K562 (cell line): ENCODE results near the gene ZNF468. TPM values are rescaled to one million over a fixed set of nuclear protein-coding genes. Genes with fewer than 3 reads are reported as not detected.
"Not testable (repeated sequence)": the region's sequence is repeated elsewhere in the genome, so short reads cannot be mapped to it uniquely, and the experiment has no call there.

Experiments used
- ATAC-seq: fragments of 200-7000 bp; cut with Tn5 transposase; 3 replicates; pipeline ENCODE4 v1.9.1; 2020; ENCODE audit warnings: moderate library complexity
- BruUV-seq: library from RNA; stranded (reverse); fragments of 400-500 nt; replicated peaks from 2 replicates; lab custom pipeline; 2021; lab: Mats Ljungman, UMichigan
- CTCF ChIA-PET: fragments of 300-600 bp; formaldehyde crosslinking; extraction: SDS; loops from one replicate; lab custom pipeline; 2021; ENCODE audit warnings: low intra/inter-chr PET ratio; lab: Yijun Ruan, JAX
- POLR2A ChIA-PET: fragments of 300-600, 350-650 bp; sonication (Branson Sonifier 250); formaldehyde crosslinking; extraction: SDS; loops from one replicate; lab custom pipeline; 2021; ENCODE audit warnings: antibody characterized with exemption, inconsistent platforms; lab: Yijun Ruan, JAX
- DNase-seq, 4 experiments: peaks; one replicate each; pipeline versions ENCODE4 v3.0.0 to v3.0.0-alpha.2; 2011 to 2018; ENCODE audit warnings: low spot score in 3 of 4, mixed read lengths in 3 of 4; ENCODE audit errors: extremely low read depth in 1 of 4
- FAIRE-seq: peaks from 2 replicates; lab custom pipeline; 2011; peaks lifted over from hg19 to GRCh38; lab: Jason Lieb, UNC
- H2AFZ ChIP-seq: 2 replicates; pipeline ENCODE4 v1.6.0; 2011; ENCODE audit warnings: low read depth, low read length, control low read depth, inconsistent platforms
- H3K27ac ChIP-seq: fragments of 200-600 bp; 3 replicates; pipeline ENCODE4 v1.8.0; 2011; ENCODE audit warnings: low read depth, mild to moderate bottlenecking, control low read depth, inconsistent platforms, low read length, moderate library complexity, mixed read lengths; ENCODE audit errors: extremely low read depth
- H3K27me3 ChIP-seq, 2 experiments: fragments of 300-600 bp in 1 of 2; 2 replicates in 1 of 2; 3 replicates in 1 of 2; pipeline versions ENCODE4 v1.6.0 to v1.8.0; 2011; ENCODE audit warnings: inconsistent platforms in 2 of 2, low read length in 2 of 2, mild to moderate bottlenecking in 1 of 2, mixed read lengths in 1 of 2, moderate library complexity in 1 of 2; ENCODE audit not compliant: control insufficient read depth in 2 of 2, insufficient read depth in 2 of 2
- H3K36me3 ChIP-seq: fragments of 300-600 bp; 3 replicates; pipeline ENCODE4 v1.8.0; 2011; ENCODE audit warnings: mild to moderate bottlenecking, low read length, inconsistent platforms; ENCODE audit not compliant: control insufficient read depth, insufficient read depth
- H3K4me1 ChIP-seq, 2 experiments: fragments of 200-600 bp in 1 of 2; replicated peaks in 1 of 2; 2 replicates in 1 of 2; 3 replicates in 1 of 2; pipeline versions ENCODE4 v1.5.1 to v1.8.0; 2011; ENCODE audit warnings: inconsistent platforms in 2 of 2, low read length in 2 of 2, mild to moderate bottlenecking in 1 of 2, mixed read lengths in 1 of 2, moderate library complexity in 1 of 2; ENCODE audit not compliant: control insufficient read depth in 2 of 2, insufficient read depth in 2 of 2
- H3K4me2 ChIP-seq: 2 replicates; pipeline ENCODE4 v1.6.1; 2011; ENCODE audit warnings: low read length, control low read depth, inconsistent platforms, mixed read lengths; ENCODE audit not compliant: insufficient read depth
- H3K4me3 ChIP-seq: fragments of 200-600 bp; sonication (generic), shearing (Covaris generic); 2 replicates; pipeline ENCODE4 v1.5.1; 2016; ENCODE audit warnings: control low read depth, inconsistent platforms
- H3K79me2 ChIP-seq: fragments of 200-600 bp; 3 replicates; pipeline ENCODE4 v1.8.0; 2011; ENCODE audit warnings: low read length, inconsistent platforms; ENCODE audit not compliant: control insufficient read depth, insufficient read depth
- H3K9ac ChIP-seq, 2 experiments: 2 replicates each; pipeline versions ENCODE4 v1.6.0 to v1.6.1; 2011; ENCODE audit warnings: low read depth in 2 of 2, low read length in 2 of 2, control low read depth in 1 of 2, inconsistent platforms in 1 of 2, mild to moderate bottlenecking in 1 of 2, mixed read lengths in 1 of 2; ENCODE audit not compliant: insufficient read depth in 1 of 2
- H3K9me1 ChIP-seq: one replicate; pipeline ENCODE4 v1.6.0; 2011; ENCODE audit warnings: inconsistent platforms, mild to moderate bottlenecking, low read length, moderate library complexity; ENCODE audit not compliant: control insufficient read depth, insufficient read depth
- H3K9me3 ChIP-seq: replicated peaks from 2 replicates; pipeline ENCODE4 v1.5.1; 2011; ENCODE audit warnings: low read depth, low read length, inconsistent platforms; ENCODE audit not compliant: control insufficient read depth, insufficient read depth
- H4K20me1 ChIP-seq: replicated peaks from 2 replicates; pipeline ENCODE4 v1.6.1; 2011; ENCODE audit warnings: low read length, inconsistent platforms, mixed read lengths; ENCODE audit not compliant: control insufficient read depth, insufficient read depth
- CXXC5 ChIP-seq: fragments of 250-450 bp; sonication (Bioruptor Pico); IDR thresholded peaks from 2 replicates; pipeline ENCODE4 v1.8.0; 2022; ENCODE audit warnings: inconsistent platforms, mild to moderate bottlenecking, moderate library complexity
- EGR1 ChIP-seq: fragments of 450-650 bp; conservative IDR thresholded peaks from 2 replicates; pipeline ENCODE4 v1.6.1; 2017; ENCODE audit warnings: mild to moderate bottlenecking
- EP400 ChIP-seq: fragments of 450-650 bp; IDR thresholded peaks from 2 replicates; pipeline ENCODE4 v1.6.1; 2017; ENCODE audit warnings: antibody characterized with exemption, mild to moderate bottlenecking, moderate library complexity
- MAZ ChIP-seq, 2 experiments: fragments of 450-650 bp in 1 of 2; sonication (generic) in 1 of 2; formaldehyde crosslinking; IDR thresholded peaks in 1 of 2; conservative IDR thresholded peaks in 1 of 2; 2 replicates each; pipeline versions ENCODE4 v1.4.0 to v1.5.0; 2020; ENCODE audit warnings: mild to moderate bottlenecking in 1 of 2, missing genetic modification reagents in 1 of 2
- MLLT1 ChIP-seq, 2 experiments: fragments of 450-650 bp; IDR thresholded peaks; 2 replicates each; pipeline ENCODE4 v1.6.1; 2016
- MNT ChIP-seq, 2 experiments: fragments of 450-650 bp; conservative IDR thresholded peaks; 2 replicates each; pipeline ENCODE4 v1.6.1; 2017; ENCODE audit warnings: mild to moderate bottlenecking in 2 of 2, moderate library complexity in 2 of 2
- NR2C2 ChIP-seq, 2 experiments: fragments of 200-800 bp in 1 of 2; sonication (Bioruptor generic) in 1 of 2; sonication (generic) in 1 of 2; formaldehyde crosslinking in 1 of 2; IDR thresholded peaks; 2 replicates each; pipeline versions ENCODE4 v1.6.1 to v1.8.0; 2016 to 2022; ENCODE audit warnings: mild to moderate bottlenecking in 1 of 2, missing compliant biosample characterization in 1 of 2, missing genetic modification characterization in 1 of 2, missing genetic modification reagents in 1 of 2
- NRF1 ChIP-seq, 2 experiments: fragments of 450-650 bp; IDR thresholded peaks in 1 of 2; conservative IDR thresholded peaks in 1 of 2; 2 replicates each; pipeline ENCODE4 v1.6.1; 2014; ENCODE audit warnings: mild to moderate bottlenecking in 2 of 2
- PHF8 ChIP-seq: fragments of 200-600 bp; sonication (generic); IDR thresholded peaks from 2 replicates; pipeline ENCODE4 v1.6.1; 2012; ENCODE audit warnings: mixed run types, mild to moderate bottlenecking, inconsistent platforms, low read length, moderate library complexity, borderline replicate concordance
- POLR2A ChIP-seq: fragments of 450-650 bp; conservative IDR thresholded peaks from 2 replicates; pipeline ENCODE4 v1.6.1; 2016
- POLR2AphosphoS5 ChIP-seq: IDR thresholded peaks from 2 replicates; pipeline ENCODE4 v1.6.1; 2011; ENCODE audit warnings: mild to moderate bottlenecking, low read depth, low read length, moderate library complexity; ENCODE audit not compliant: control insufficient read depth, insufficient read depth
- POLR2B ChIP-seq: fragments of 450-650 bp; IDR thresholded peaks from 2 replicates; pipeline ENCODE4 v1.6.1; 2018; ENCODE audit warnings: low read depth; ENCODE audit not compliant: partially characterized antibody
- POLR2G ChIP-seq: fragments of 200-400 bp; formaldehyde crosslinking; IDR thresholded peaks from 2 replicates; pipeline ENCODE4 v1.6.1; 2017; ENCODE audit warnings: low read depth, mild to moderate bottlenecking, antibody characterized with exemption, low read length, moderate library complexity
- RBFOX2 ChIP-seq: fragments of 200-400 bp; formaldehyde crosslinking; IDR thresholded peaks from 2 replicates; pipeline ENCODE4 v1.6.1; 2017; ENCODE audit warnings: low read depth, mild to moderate bottlenecking, low read length, moderate library complexity
- SAP30 ChIP-seq: fragments of 200-600 bp; sonication (generic); IDR thresholded peaks from 2 replicates; pipeline ENCODE4 v1.6.1; 2012; ENCODE audit warnings: borderline replicate concordance, low read depth, mild to moderate bottlenecking, moderate library complexity, low read length, control low read depth, inconsistent platforms; ENCODE audit not compliant: insufficient read depth, poor library complexity, severe bottlenecking
- TAF1 ChIP-seq: IDR thresholded peaks from 2 replicates; pipeline ENCODE4 v1.6.1; 2011; ENCODE audit warnings: mild to moderate bottlenecking, low read length, moderate library complexity; ENCODE audit not compliant: insufficient read depth, control insufficient read depth, severe bottlenecking; ENCODE audit errors: extremely low read depth
- ZNF121 ChIP-seq: sonication (generic); formaldehyde crosslinking; conservative IDR thresholded peaks from 2 replicates; pipeline ENCODE4 v1.8.0; 2022; ENCODE audit warnings: missing genetic modification reagents
- WGBS: fragments of 100-300 bp; shearing (Covaris generic); methylation state at CpG from one replicate; pipeline ENCODE4 v1.1.6; 2016; ENCODE audit warnings: low coverage, mixed read lengths; ENCODE audit not compliant: insufficient coverage; ENCODE audit errors: missing lambda C conversion rate; 5-methylcytosine and 5-hydroxymethylcytosine counted together
- in situ Hi-C: fragments of 300-500 bp; cut with MboI; formaldehyde crosslinking; loops from 4 replicates; pipeline ENCODE4 v1.15.0; 2018; ENCODE audit warnings: inconsistent platforms, mixed read lengths
- intact Hi-C: fragments of 100-400 bp; cut with micrococcal nuclease; formaldehyde crosslinking; loops from 2 replicates; pipeline ENCODE4 v1.14.2; 2022
- polyA plus RNA-seq, 8 experiments: library from polyadenylated mRNA; depleted of rRNA in 4 of 8; stranded (reverse) in 5 of 8; unstranded in 3 of 8; fragments of >200 nt; fragmentation: Nextera tagmentation in 2 of 8; fragmentation: Illumina TruSeq in 1 of 8; extraction: Ambion mirVana in 2 of 8; extraction: Trizol in 1 of 8; gene quantifications; 2 replicates each; pipeline versions ENCODE4 v1.2.1 to v1.2.3, GENCODE V29; 2011 to 2014; ENCODE audit warnings: inconsistent platforms in 1 of 8, missing spikeins in 1 of 8
- total RNA-seq, 7 experiments: library from RNA; depleted of rRNA in 6 of 7; stranded (reverse); fragments of >200 nt in 6 of 7; fragmentation: Illumina TruSeq in 2 of 7; extraction: Trizol in 2 of 7; gene quantifications; 2 replicates each; pipeline versions ENCODE4 v1.2.1 to v1.2.3, GENCODE V29; 2011 to 2021; ENCODE audit warnings: low replicate concordance in 1 of 7

The ZNF468 gene
- total and polyA plus RNA-seq, 9 of the 15 experiments (the other 6 are each of a cell fraction or from before 2014, with no cell fraction given), result 15.9 to 36.2 (median 23.2) TPM

GRCh38 chr19:52821204-52821960 lies 36.0 kb downstream of the ZNF468 start, which contains the start of gene ZNF28:
Gene ZNF28 (minus strand): TSS chr19:52821633. CDS start chr19:52817958, 3,675 bp downstream.
- H3K9me1 ChIP-seq; H3K4me1 ChIP-seq; H3K9me3 ChIP-seq; CTCF ChIA-PET; H3K27me3 ChIP-seq; intact Hi-C loops; BruUV-seq; POLR2A ChIA-PET; H4K20me1 ChIP-seq; TF ChIP-seq NR2C2 (CRISPR knock-in tag; IDR thresholded peaks at IDR 0.05): not testable (repeated sequence)
- in situ Hi-C loops, result loop anchor here (5.0 kb wide), 1 partner anchor 36 kb away; the partner anchor contains the start of gene ZNF468
- Histone ChIP-seq H2AFZ (peak within 1 kb of the TSS; percentile 72), H3K36me3 (peaks cover 14% of the 10 kb centered on the region; the same call in 1 of the 3 replicates), H3K27ac (peak within 1 kb of the TSS; percentile 69), H3K4me3 (peak within 1 kb of the TSS; percentile 71), H3K4me2 (peak within 1 kb of the TSS; percentile 79), H3K9ac (peak within 1 kb of the TSS; percentile 80 to 93), H3K79me2 (peaks cover 10% of the 10 kb centered on the region)
- FAIRE-seq (peak; percentile 98), DNase-seq (peak; percentile 47 to 81 (median 62)), ATAC-seq (peak; percentile 100)
- 8% methylated on average over 12 of the region's 44 CpGs for WGBS
- TF ChIP-seq ZNF121 (CRISPR knock-in tag), result peak; percentile 78
- TF ChIP-seq MAZ (CRISPR knock-in tag; conservative IDR thresholded peaks at IDR 0.05 in 1 of 2, IDR thresholded peaks at IDR 0.05 in 1 of 2), result peak in 1 of 2 experiments; percentile 76; a peak in 3 of 4 replicates
- TF ChIP-seq POLR2G, result peak; percentile 78
- TF ChIP-seq MLLT1 (IDR thresholded peaks at IDR 0.05), result peak in 1 of 2 experiments; percentile 37; a peak in 1 of 4 replicates
- TF ChIP-seq POLR2A, result peak; percentile 50
- peak; percentile 79 for TF ChIP-seq RBFOX2
- TF ChIP-seq POLR2B, result peak; percentile 30
- TF ChIP-seq EGR1, result 0 out of 2 replicates have a peak, but pooled peaks have one; percentile 26
- TF ChIP-seq POLR2AphosphoS5, result 0 out of 2 replicates have a peak, but pooled peaks have one; percentile 36
- peak; percentile 51; the same call in 1 of the 2 replicates for TF ChIP-seq PHF8
- TF ChIP-seq EP400, result 0 out of 2 replicates have a peak, but pooled peaks have one; percentile 14
- peak; percentile 92 to 93 for TF ChIP-seq NRF1 (conservative IDR thresholded peaks at IDR 0.05 in 1 of 2, IDR thresholded peaks at IDR 0.05 in 1 of 2)
- TF ChIP-seq TAF1, result peak; percentile 46
- TF ChIP-seq MNT (conservative IDR thresholded peaks at IDR 0.05), result peak in 1 of 2 experiments; percentile 32; a peak in 1 of 4 replicates
- peak; percentile 29; the same call in 1 of the 2 replicates for TF ChIP-seq CXXC5
- peak; percentile 21; the same call in 1 of the 2 replicates for TF ChIP-seq NR2C2 (tag; IDR thresholded peaks at IDR 0.05)
- peak; percentile 55 for TF ChIP-seq SAP30
